ENCODE data around the gene TMEM171. TPM values are rescaled to one million over a fixed set of nuclear protein-coding genes. Genes with fewer than 3 reads are reported as not detected.

TMEM171 gene
- total RNA-seq, result not detected
- long read RNA-seq, result 0 reads

- no peak for DNase-seq (ENCODE audit: missing footprints)
- peak; percentile 69 for ATAC-seq
- intact Hi-C loops (cut with DNase I), result no loop called here
These were observed at the start of gene TMEM171 for GRCh38 chr5:73120222-73121118. TMEM171 (plus strand) TSS chr5:73120575; CDS start chr5:73123374, 2,799 bp downstream.

GRCh38 chr5:73081093-73081492 is 39.3 kb upstream of the TMEM171 start:
- intact Hi-C loops (cut with DNase I), result no loop called here
- DNase-seq (ENCODE audit: missing footprints) (no peak), ATAC-seq (no peak)

GRCh38 chr5:73088026-73088425 is 32.3 kb upstream of the TMEM171 start:
- ATAC-seq, result no peak
- intact Hi-C loops (cut with DNase I), result no loop called here
- DNase-seq (ENCODE audit: missing footprints), result no peak

- DNase-seq (ENCODE audit: missing footprints), result no peak
- ATAC-seq, result no peak
- intact Hi-C loops (cut with DNase I), result no loop called here
These were observed 26.4 kb upstream of the TMEM171 start for GRCh38 chr5:73093943-73094342.

- intact Hi-C loops (cut with DNase I), result no loop called here
- ATAC-seq (no peak), DNase-seq (ENCODE audit: missing footprints) (no peak)
These were observed 26.0 kb upstream of the TMEM171 start for GRCh38 chr5:73094415-73094814.

- ATAC-seq (no peak), DNase-seq (ENCODE audit: missing footprints) (no peak)
- intact Hi-C loops (cut with DNase I), result no loop called here
These were observed 24.7 kb upstream of the TMEM171 start for GRCh38 chr5:73095564-73096238.

GRCh38 chr5:73096239-73096575 is 24.2 kb upstream of the TMEM171 start:
- DNase-seq (ENCODE audit: missing footprints) (no peak), ATAC-seq (no peak)
- intact Hi-C loops (cut with DNase I), result no loop called here

GRCh38 chr5:73097740-73098139 is 22.6 kb upstream of the TMEM171 start:
- intact Hi-C loops (cut with DNase I), result no loop called here
- ATAC-seq (no peak), DNase-seq (ENCODE audit: missing footprints) (no peak)

GRCh38 chr5:73100109-73100508 is 20.3 kb upstream of the TMEM171 start:
- DNase-seq (ENCODE audit: missing footprints), result no peak

GRCh38 chr5:73103870-73104299 is 16.5 kb upstream of the TMEM171 start:
- intact Hi-C loops (cut with DNase I), result no loop called here
- no peak for DNase-seq (ENCODE audit: missing footprints)
- ATAC-seq, result no peak

More at GRCh38 chr5:73100109-73100508, 20.3 kb upstream of the TMEM171 start:
- no peak for ATAC-seq
- intact Hi-C loops (cut with DNase I), result no loop called here

- DNase-seq (ENCODE audit: missing footprints) (no peak), ATAC-seq (no peak)
- intact Hi-C loops (cut with DNase I), result no loop called here
These were observed 16.0 kb upstream of the TMEM171 start for GRCh38 chr5:73104326-73104725.

GRCh38 chr5:73106335-73106734 is 14.0 kb upstream of the TMEM171 start:
- ATAC-seq (no peak), DNase-seq (ENCODE audit: missing footprints) (no peak)
- intact Hi-C loops (cut with DNase I), result no loop called here

- no peak for ATAC-seq
- intact Hi-C loops (cut with DNase I), result no loop called here
These were observed 10.2 kb upstream of the TMEM171 start for GRCh38 chr5:73110190-73110589.

GRCh38 chr5:73111536-73111935 is 8.8 kb upstream of the TMEM171 start:
- DNase-seq (ENCODE audit: missing footprints), result no peak
- no peak for ATAC-seq
- intact Hi-C loops (cut with DNase I), result no loop called here

More at GRCh38 chr5:73110190-73110589, 10.2 kb upstream of the TMEM171 start:
- DNase-seq (ENCODE audit: missing footprints), result no peak

GRCh38 chr5:73112359-73112758 is 8.0 kb upstream of the TMEM171 start:
- intact Hi-C loops (cut with DNase I), result no loop called here
- ATAC-seq, result no peak
- DNase-seq (ENCODE audit: missing footprints), result no peak

GRCh38 chr5:73114044-73114688 is 6.2 kb upstream of the TMEM171 start:
- DNase-seq (ENCODE audit: missing footprints), result no peak
- intact Hi-C loops (cut with DNase I), result no loop called here
- no peak for ATAC-seq

- DNase-seq (ENCODE audit: missing footprints) (no peak), ATAC-seq (no peak)
- intact Hi-C loops (cut with DNase I), result no loop called here
These were observed 4.8 kb upstream of the TMEM171 start for GRCh38 chr5:73115399-73116051.

- intact Hi-C loops (cut with DNase I), result no loop called here
- ATAC-seq, result no peak
- DNase-seq (ENCODE audit: missing footprints), result no peak
These were observed 3.9 kb upstream of the TMEM171 start for GRCh38 chr5:73116506-73116905.

GRCh38 chr5:73117088-73117740 is 3.2 kb upstream of the TMEM171 start:
- intact Hi-C loops (cut with DNase I), result no loop called here
- DNase-seq (ENCODE audit: missing footprints) (no peak), ATAC-seq (no peak)

Measured in Right ventricle myocardium inferior (tissue), 1 donor.